Mesenteric fat pad (tissue), 1 donor: ENCODE data around the gene KIAA0930. TPM values are rescaled to one million over a fixed set of nuclear protein-coding genes. Genes with fewer than 3 reads are reported as not detected.

Source experiments
- DNase-seq: peaks from one replicate; pipeline ENCODE4 v3.0.0-alpha.2; 2020; ENCODE audit warnings: low spot score
- total RNA-seq: library from RNA; stranded (reverse); fragmentation: NEBNext Ultra II Directional; extraction: Animal tissue kit (Norgen Biotek cat#: 25700); gene quantifications from one replicate; pipeline ENCODE4 v1.2.1, GENCODE V29; 2021
- donor health status: DM: yes; HTN: yes; CAD: no.

KIAA0930 gene
- total RNA-seq, 1 donor from 2014 or later: 65.7 TPM

GRCh38 chr22:45238076-45238956, 2.4 kb downstream of the KIAA0930 start:
- no peak for DNase-seq

GRCh38 chr22:45237065-45237990, 3.4 kb downstream of the KIAA0930 start:
- DNase-seq: no peak

GRCh38 chr22:45235851-45236342, 4.8 kb downstream of the KIAA0930 start:
- no peak for DNase-seq

- DNase-seq: no peak
These were observed 5.5 kb downstream of the KIAA0930 start for GRCh38 chr22:45235101-45235777.

DNA sequence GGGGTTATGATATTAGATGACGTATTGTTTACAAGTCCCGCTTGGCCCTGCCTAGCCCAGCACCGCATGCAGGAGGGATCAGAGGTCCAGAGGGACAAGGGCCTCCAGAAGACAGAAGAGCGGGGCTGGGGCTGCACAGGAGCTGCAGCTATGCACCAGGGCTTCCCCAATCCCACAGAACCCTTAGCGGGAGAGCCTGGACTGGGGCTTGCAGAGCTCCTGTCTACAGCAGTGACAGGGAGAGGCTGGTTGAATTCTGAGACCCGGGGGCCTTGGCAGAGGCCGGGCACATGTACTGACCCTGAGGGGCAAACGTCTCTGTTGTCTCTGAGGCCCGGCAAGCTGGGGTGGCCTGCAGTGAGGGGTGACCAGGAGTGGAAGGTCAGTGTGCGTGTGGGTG, 6.9 kb downstream of the KIAA0930 start:
- DNase-seq: no peak

DNA sequence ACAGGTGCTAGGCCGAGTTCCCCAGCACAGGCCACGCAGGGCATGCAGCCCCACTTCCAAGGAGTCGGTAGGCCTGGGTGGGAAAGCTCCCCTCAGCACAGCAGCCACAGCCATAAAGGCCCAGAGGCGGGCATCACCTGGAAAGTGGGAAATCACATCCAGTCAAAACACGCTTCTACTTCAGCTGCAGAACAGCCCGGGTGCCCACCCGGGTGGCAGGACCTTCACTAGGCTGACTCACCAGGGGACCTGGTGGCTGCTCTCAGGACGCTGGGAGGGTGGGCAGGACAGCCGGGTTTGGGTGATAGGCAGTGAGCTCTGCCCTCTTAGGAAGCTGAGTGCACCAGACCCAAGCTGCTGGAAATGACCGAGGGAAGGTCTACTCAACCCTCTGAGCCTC, 7.3 kb downstream of the KIAA0930 start:
- no peak for DNase-seq

DNA sequence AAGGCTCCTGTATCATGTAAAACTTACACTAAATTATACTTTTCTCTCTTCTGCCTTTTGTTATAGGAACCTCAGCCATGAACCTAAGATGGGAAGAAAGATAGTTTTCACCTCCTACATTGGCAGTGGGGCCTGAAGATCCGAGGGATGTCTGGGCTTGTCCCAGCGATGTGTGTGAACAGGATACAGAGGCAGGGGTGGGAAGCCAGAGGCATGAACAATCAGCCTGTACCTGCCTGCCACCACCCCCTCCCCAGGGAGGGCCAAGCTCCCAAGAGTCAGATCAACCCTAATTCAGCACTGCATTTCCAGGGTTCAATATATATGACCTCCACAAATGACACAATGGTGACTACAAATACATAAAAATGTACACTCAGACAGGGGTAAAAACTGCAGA, 9.4 kb downstream of the KIAA0930 start:
- DNase-seq: no peak

DNA sequence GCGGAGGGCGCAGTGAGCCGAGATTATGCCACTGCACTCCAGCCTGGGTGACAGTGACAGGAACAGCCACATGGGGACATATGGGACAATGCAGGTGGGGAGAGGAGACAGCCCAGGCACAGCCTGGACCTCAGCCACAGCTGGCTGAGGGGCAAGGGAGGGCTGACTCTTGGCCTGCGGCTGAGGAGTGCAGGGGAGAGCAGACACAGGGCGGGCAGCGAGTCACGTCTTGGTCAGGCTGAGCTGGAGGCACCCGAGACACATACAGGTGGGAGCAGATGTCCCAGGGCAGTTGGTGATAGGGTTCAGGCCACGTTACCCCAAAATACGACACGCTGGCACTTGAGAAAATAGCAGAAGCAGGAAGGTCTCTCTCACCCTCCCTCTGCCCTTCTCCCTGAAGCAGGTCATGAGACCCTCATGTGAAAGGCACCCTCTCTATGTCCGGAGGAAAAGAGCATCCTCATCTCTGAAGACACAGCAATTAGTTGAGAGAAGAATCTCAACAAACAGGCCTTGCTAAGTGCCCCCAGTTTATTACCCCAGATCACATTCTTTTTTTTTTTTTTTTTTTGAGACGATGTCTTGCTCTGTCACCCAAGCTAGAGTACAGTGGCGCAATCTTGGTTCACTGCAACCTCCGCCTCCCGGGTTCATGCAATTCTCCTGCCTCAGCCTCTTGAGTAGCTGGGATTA, 10.5 kb downstream of the KIAA0930 start:
- no peak for DNase-seq

GRCh38 chr22:45229181-45229580, 11.5 kb downstream of the KIAA0930 start:
- DNase-seq: no peak

DNA sequence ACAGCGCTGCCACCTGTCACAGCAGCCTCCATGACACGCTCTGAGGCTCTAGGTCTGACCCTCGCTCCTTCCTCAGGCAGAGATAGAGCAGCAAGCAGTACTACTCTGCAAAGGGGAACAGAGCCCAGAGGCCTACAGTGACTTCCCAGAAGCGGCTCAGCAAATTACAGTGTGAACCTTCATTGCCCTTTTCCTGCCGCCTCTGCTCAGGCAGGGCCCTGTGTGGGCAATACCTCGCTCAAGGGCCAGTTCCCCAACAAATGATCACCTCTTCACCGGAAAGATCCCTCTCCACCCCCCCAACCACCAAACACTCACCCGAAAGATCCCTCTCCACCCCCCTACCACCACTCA, 12.3 kb downstream of the KIAA0930 start:
- DNase-seq: no peak

DNA sequence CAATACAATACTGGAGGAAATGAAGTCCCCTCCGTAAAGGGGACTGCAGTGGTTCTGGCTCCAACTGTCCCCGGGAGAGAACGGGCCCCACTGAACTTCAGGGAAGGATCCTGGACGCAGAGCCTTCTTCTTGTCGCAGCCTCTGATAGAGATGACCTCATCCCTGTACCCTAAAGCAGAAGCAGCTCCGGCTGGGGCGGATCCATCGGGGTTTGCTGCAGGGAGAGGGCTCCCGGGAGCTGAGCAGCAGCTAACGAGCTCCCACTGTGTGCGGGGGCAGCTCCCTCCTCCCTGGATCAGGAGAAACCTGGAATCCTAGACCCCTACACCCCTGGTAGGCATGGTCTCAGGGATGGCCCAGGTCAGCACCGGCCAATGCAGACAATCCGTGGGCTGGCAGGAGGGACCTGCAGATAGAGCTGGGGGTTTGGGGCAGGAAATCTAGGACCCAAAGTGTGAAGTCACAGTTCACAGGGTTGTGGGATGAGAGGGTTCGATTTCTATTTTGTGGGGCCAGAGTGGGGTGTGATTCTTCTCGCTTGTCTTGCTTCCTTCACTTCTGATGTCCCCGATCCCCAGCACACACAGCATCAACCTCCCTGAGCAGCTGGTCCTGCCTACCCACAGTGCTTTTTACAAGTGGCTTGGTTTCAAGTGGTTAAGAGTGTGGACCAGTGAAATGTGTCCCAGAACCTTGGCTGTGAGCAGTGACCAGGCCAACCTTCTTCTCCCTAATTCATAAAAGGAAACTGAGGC, 12.9 kb downstream of the KIAA0930 start:
- DNase-seq: no peak

- no peak for DNase-seq
These were observed 14.0 kb downstream of the KIAA0930 start for GRCh38 chr22:45226503-45227186.

DNA sequence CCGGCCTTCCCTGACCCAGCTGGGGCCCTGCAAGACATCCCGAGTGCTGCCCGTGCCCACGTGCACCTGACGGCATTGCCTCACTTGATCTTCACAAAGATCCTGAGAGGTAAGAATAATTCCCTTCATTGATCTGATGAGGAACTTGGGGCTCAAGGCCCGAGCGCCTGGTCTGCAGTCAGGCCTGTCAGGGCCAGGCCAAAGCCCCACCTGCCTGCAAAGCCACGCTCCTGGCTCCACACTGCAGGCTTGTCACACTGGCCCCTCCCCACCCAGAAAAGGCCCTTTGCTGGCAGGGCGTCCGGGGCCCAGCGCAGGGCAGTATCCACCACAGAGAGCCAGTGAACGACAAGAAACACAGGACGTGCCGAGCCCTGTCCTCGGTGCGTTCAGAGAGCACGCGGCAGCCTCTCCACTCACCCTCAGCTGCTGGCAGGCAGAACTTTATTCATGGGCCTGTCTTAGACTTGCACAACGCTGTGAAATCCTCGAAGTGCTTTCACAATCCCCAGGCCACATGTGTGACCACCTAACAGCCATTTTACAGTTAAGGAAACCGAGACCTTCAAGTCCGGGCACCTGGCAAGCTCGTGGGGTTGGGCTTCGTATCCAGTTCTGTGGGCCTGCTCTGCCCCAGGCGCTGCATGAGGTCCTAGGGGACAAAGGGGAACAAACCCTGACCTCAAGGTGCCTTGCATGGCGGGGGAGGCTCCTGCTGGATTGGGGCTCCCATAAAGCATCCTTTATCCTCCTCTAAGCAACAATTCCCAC, 14.8 kb downstream of the KIAA0930 start:
- DNase-seq: no peak

GRCh38 chr22:45224988-45225731, 15.5 kb downstream of the KIAA0930 start:
- DNase-seq: no peak

- DNase-seq: no peak
These were observed 16.4 kb downstream of the KIAA0930 start for GRCh38 chr22:45224331-45224730.

DNA sequence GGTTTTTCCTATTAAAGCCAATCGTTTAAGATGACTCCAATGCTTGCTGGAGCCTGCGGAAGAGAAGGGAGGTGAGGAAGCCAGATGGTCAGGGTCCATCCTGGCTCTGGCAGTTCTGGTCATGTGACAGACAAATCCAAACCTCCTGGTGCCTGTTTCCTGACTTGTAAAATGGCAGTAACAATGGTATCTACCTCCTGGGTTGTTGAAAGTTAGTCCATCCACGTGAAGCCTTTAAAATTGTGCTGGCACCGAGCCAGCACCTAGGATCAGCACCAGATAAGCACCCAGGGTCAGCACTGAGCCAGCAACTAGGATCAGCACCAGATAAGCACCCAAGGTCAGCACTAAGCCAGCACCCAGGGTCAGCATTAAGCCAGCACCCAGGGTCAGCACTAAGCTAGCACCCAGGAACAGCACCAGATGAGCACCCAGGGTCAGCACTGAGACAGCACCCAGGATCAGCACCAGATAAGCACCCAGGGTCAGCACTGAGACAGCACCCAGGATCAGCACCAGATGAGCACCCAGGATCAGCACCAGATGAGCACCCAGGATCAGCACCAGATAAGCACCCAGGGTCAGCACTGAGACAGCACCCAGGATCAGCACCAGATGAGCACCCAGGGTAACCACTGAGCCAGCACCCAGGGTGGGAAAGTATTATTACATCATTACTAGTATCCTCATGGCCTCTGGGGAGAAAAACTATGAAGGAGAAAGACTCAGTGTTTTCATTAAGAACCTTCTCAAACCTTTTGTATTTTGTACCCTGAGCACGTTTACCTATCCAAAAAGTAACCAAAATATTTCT, 17.2 kb downstream of the KIAA0930 start:
- no peak for DNase-seq

GRCh38 chr22:45221201-45221600, 19.5 kb downstream of the KIAA0930 start:
- no peak for DNase-seq
